ENCODE measurements around the gene EXOC6. TPM values are rescaled to one million over a fixed set of nuclear protein-coding genes. Genes with fewer than 3 reads are reported as not detected.

EXOC6 gene
- total and polyA plus RNA-seq, 9 donors = 6.2 to 12.8 (median 9.7) TPM

- no peak for DNase-seq
- 92 to 96% (median 95%) methylated on average over 3 of the region's 3 CpGs for WGBS, 3 donors
- Histone ChIP-seq H3K27ac (no peak overlapping the region), H3K9me3 (no peaks in the 10 kb centered on the region), H3K4me1 (ENCODE audit: insufficient read depth) (no peaks in the 10 kb centered on the region), H3K36me3 (no peaks in the 10 kb centered on the region), H3K27me3 (no peaks in the 10 kb centered on the region), H3K4me3 (no peak overlapping the region)
- intact Hi-C loops (cut with DNase I) = no loop called here
- no peak for TF ChIP-seq CTCF (IDR thresholded peaks at IDR 0.05)
- no peak for TF ChIP-seq POLR2A (IDR thresholded peaks at IDR 0.05)
- no peak for TF ChIP-seq EP300 (IDR thresholded peaks at IDR 0.05)
These were observed 206.2 kb downstream of the EXOC6 start for GRCh38 chr10:93054486-93054885.

GRCh38 chr10:93058139-93058538 is 209.8 kb downstream of the EXOC6 start:
- no peaks in the 10 kb centered on the region for H3K9me3 ChIP-seq
- no peak for DNase-seq
- no peaks in the 10 kb centered on the region for H3K36me3 ChIP-seq
- no peak overlapping the region for H3K27ac ChIP-seq
- intact Hi-C loops (cut with DNase I) = no loop called here
- TF ChIP-seq CTCF (IDR thresholded peaks at IDR 0.05) = no peak
- no peak for TF ChIP-seq POLR2A (IDR thresholded peaks at IDR 0.05)
- no peak for TF ChIP-seq EP300 (IDR thresholded peaks at IDR 0.05)
- H3K4me3 ChIP-seq = no peak overlapping the region
- 95 to 98% (median 97%) methylated on average over 3 of the region's 3 CpGs for WGBS, 3 donors
- no peaks in the 10 kb centered on the region for H3K27me3 ChIP-seq
- peaks cover 11% of the 10 kb centered on the region for H3K4me1 ChIP-seq (ENCODE audit: insufficient read depth)

GRCh38 chr10:93059975-93060886 is 211.9 kb downstream of the EXOC6 start, which contains the start of gene CYP26C1:
Gene CYP26C1, plus strand, starts transcription at chr10:93060798. Its CDS starts 466 bp downstream, at chr10:93061264.
- intact Hi-C loops (cut with DNase I) = no loop called here
- H3K27me3 ChIP-seq = no peaks in the 10 kb centered on the region
- DNase-seq = no peak
- no peak within 1 kb of the TSS for H3K27ac ChIP-seq
- 18 to 23% (median 18%) methylated on average over 64 to 67 of the region's 67 CpGs for WGBS, 3 donors
- H3K4me3 ChIP-seq = no peak within 1 kb of the TSS
- H3K36me3 ChIP-seq = no peaks in the 10 kb centered on the region
- TF ChIP-seq CTCF (IDR thresholded peaks at IDR 0.05) (no peak), EP300 (IDR thresholded peaks at IDR 0.05) (no peak)
- H3K9me3 ChIP-seq = no peaks in the 10 kb centered on the region
- H3K4me1 ChIP-seq (ENCODE audit: insufficient read depth) = peaks cover 11% of the 10 kb centered on the region

GRCh38 chr10:93060887-93061593 is 212.7 kb downstream of the EXOC6 start:
- no peak for DNase-seq

More at GRCh38 chr10:93060887-93061593, 212.7 kb downstream of the EXOC6 start:
- no peak for TF ChIP-seq EP300 (IDR thresholded peaks at IDR 0.05)
- no peak for TF ChIP-seq POLR2A (IDR thresholded peaks at IDR 0.05)
- TF ChIP-seq CTCF (IDR thresholded peaks at IDR 0.05) = no peak
- intact Hi-C loops (cut with DNase I) = no loop called here
- WGBS, 3 donors = 9 to 17% (median 16%) methylated on average over 45 of the region's 45 CpGs
- Histone ChIP-seq H3K36me3 (no peaks in the 10 kb centered on the region), H3K4me1 (ENCODE audit: insufficient read depth) (peaks cover 11% of the 10 kb centered on the region), H3K27ac (no peak overlapping the region), H3K4me3 (no peak overlapping the region), H3K9me3 (no peaks in the 10 kb centered on the region), H3K27me3 (no peaks in the 10 kb centered on the region)
